Inferior parietal cortex (tissue), 1 donor: ENCODE measurements around the gene PDCD7.
A peak's percentile ranks its signal among the peaks of the same experiment; 100 is the strongest.
"Not testable (repeated sequence)": the region's sequence is repeated elsewhere in the genome, so short reads cannot be mapped to it uniquely, and the experiment has no call there.

Experiments used
- DNase-seq: peaks from one replicate; pipeline ENCODE4 v3.0.0-alpha.2; 2016; ENCODE audit errors: extremely low spot score

PDCD7 gene

DNA sequence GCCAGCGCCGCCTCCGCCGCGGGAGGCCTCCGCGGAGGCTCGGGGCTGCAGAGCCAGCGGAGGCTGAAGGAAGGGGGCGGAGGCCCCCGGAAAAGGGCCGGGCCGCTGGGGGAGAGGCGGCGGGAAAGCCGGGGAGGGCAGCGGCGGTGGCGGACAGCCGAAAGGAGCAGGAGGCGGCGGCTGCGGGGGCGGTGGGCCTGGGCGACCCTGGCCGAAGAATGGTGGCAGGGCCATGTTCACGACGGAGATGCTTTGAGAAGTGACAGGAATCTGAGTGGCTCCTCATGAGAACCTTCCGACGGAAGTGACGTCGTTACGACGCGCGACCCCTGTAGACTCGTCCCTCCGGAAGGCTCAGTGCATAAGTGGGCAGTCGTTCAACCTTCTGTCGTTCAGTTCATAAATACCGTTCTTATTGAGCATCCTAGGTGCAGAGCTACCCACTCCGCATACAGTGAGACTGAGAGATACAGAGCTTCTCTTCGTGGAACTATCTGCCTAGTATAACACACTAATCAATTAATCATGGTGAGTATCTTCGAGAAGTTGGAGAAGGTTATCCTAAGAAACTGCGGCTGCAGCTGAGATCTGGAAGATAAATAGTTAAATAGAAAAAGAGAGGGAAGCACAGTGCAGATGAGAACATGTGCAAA is at the start of gene PDCD7:
TSS of gene PDCD7 (minus strand) at position 261 of the 653 bp plus-strand sequence. CDS start at position 234, 27 bp downstream.
- DNase-seq = peak; percentile 97

DNA sequence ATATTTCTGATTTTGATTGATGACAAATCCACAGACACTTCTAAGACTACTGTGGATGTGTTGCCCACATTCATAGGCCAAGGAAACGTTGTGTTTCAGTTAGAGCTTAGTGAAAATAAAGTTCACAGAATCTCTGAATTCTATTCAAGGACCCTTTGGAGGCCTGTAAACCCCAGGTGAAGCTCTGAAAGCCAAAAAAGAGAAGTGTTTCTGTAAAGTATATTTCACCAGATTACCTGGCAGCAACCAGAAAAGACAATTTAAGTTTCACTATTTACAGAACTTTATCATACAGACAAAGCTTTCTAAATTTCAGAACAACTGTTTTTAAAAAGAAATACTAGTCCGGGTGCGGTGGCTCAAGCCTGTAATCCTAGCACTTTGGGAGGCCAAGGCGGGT is 48.9 kb upstream of the PDCD7 start:
- no peak for DNase-seq

DNA sequence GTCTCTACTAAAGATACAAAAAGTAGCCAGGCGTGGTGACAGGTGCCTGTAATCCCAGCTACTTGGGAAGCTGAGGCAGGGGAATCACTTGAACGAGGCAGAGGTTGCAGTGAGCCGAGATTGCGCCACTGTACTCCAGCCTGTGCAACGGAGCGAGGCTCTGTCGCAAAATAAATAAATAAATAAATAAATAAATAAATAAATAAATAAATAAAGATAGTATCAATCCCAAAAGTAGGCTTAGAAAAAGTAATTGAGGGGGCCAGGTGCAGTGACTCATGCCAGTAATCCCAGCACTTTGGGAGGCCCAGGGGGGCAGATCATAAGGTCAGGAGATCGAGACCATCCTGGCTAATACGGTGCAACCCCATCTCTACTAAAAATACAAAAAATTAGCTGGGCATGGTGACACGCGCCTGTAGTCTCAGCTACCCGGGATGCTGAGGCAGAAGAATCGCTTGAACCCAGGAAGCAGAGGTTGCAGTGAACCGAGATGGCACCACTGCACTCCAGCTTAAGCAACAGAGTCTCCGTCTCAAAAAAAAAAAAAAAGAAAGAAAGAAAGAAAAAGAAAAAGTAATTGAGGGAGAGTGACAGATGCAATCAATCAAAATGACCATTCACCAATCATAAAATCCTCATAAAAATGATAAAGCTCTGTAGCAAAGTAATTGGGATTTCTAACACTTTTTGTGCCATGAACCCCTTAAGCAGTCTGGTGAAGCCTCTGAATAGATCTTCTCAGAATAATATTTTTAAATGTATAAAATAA is 48.2 kb upstream of the PDCD7 start:
- not testable (repeated sequence) for DNase-seq

- DNase-seq = no peak
Observed at GRCh38 chr15:65180167-65180566, 46.6 kb upstream of the PDCD7 start.

- no peak for DNase-seq
Observed at GRCh38 chr15:65177901-65178300, 44.3 kb upstream of the PDCD7 start.

GRCh38 chr15:65176056-65176455 is 42.4 kb upstream of the PDCD7 start:
- DNase-seq = no peak

GRCh38 chr15:65175511-65175910 is 41.9 kb upstream of the PDCD7 start:
- DNase-seq = no peak

GRCh38 chr15:65174509-65174908 is 40.9 kb upstream of the PDCD7 start:
- DNase-seq = no peak

DNA sequence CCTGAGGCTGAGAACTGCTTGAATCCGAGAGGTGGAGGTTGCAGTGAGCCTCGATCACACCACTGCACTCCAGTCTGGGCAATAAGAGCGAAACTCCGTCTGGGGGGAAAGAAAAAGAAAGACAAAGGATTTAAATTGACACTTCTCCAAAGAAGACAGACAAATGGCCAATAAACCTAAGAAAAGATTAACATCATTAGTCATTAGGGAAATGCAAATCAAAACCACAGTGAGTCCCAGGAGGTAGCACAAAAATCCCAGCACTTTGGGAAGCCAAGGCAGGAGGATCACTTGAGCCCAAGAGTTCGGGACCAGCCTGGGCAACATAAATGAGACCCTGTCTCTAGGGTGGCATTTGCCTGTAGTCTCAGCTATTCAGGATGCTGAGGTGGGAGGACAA is 38.9 kb upstream of the PDCD7 start:
- no peak for DNase-seq

DNA sequence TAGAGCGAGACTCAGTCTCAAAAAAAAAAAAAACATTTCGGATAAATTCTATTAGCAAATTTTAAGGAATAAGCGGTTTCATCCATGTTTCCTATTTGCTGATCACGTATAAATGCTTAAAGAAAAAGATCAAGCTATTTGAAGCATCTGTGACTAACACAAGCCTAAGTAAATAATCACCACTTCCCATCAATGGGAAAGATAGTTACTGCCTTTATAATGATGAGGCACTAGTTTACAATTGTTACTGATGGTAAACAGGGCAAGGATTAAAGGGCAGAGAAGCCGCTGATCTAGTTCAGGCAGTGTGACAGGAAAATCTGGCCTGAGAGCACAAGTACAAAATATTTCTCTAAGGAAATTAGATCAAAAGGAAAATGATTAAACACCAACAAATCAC is 37.8 kb upstream of the PDCD7 start:
- DNase-seq = no peak

GRCh38 chr15:65165875-65166274 is 32.3 kb upstream of the PDCD7 start:
- DNase-seq = no peak

DNA sequence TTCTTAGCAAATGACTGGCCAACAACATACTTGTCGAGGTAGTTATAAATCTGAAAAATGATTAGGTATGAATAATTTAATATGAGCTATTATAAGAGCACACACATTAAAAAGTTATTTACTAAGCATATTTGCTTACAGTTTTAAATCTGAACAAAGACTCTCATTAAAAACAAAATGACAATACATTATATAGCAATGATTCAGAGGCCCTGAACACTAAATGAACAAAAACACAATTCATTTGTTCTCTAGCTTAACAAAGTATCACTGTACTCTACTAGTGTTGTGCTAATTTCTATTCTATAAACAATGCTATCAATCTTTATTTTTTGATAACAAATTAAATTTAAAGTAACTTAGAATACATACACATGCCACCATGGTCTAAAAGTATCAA is 30.5 kb upstream of the PDCD7 start:
- no peak for DNase-seq

DNA sequence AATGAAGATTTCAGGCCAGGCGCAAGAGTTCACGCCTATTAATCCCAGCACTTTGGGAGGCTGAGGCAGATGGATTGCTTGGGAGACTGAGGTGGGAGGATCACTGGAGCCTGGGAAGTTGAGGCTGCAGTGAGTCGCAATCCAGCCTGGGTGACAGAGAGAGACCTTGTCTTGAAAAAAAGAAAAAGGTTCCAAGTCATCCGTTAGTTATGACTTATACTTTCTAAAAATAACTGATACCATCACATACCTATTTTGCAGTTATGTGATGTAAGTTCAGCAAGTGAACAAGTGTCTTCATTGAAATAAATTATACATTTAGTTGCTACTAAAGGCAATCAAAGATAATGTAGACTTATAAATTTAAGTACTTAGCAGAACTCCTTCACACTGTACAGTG is 29.4 kb upstream of the PDCD7 start:
- DNase-seq = no peak

- DNase-seq = no peak
Observed at GRCh38 chr15:65156692-65157091, 23.1 kb upstream of the PDCD7 start.

GRCh38 chr15:65154720-65155119 is 21.1 kb upstream of the PDCD7 start:
- no peak for DNase-seq

DNA sequence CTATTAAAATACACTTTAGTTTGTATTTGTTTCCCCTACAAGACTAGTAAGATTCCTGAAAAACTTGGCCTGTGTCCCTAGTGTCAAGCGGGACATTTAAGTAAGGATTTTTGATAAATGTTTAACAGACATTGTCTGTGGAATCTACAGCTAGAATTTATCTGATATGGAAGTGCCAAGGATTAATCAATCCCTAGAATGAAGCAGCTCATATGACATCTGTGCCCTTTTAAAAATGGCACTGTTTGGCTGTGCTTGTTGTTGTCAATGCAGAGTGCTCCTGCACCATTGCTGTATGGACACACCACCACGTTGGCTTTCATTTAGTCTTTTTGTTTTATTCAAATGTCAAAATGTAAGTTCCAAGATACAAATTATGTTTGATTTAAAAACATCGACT is 14.3 kb upstream of the PDCD7 start:
- DNase-seq = no peak

DNA sequence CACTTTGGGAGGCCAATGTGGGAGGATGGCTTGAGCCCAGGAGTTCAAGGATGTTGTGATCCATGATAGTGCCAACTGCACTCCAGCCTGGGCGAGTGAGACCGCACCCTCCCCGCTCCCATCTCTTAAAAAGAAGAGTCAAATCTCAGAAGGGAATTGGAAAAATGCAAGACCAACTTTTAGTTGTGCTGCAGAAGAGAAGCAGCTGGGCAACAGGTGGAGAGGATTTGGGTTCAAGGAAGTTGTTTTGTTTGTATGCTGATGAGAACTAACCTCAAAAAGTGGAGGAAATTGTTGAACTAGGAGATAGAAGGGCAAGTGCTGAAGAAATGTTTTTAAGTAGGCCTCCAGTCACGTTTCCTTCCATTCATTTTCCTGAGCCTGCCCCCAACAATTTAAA is 12.8 kb upstream of the PDCD7 start:
- DNase-seq = no peak

DNA sequence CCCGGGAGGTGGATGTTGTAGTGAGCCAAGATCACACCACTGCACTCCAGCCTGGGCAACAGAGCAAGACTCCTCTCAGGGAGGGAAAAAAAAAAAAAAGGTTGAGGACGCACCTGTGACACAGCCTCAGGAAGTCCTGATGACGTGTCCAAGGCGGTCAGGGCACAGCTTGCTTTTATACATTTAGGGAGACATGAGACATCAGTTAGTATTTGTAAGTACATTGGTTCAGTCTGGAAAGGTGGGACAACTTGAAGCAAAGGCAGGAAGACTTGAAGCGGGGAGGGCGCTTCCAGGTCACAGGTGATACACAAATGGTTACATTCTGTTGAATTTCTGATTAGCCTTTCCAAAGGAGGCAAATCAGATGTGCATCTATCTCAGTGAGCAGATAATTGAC is 5.0 kb upstream of the PDCD7 start:
- DNase-seq = not testable (repeated sequence)

DNA sequence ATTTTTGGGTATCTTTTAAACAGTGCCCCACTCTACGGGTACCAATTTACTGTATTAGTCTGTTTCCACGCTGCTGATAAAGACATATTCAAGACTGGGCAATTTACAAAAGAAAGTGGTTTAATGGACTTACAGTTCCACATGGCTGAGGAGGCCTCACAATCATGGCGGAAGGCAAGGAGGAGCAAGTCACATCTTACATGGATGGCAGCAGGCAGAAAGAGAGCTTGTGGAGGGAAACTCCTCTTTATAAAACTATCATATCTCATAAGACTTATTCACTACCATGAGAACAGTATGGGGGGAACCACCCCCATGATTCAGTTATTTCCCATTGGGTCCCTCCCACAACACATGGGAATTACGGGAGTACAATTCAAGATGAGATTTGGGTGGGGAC is 4.3 kb upstream of the PDCD7 start:
- DNase-seq = not testable (repeated sequence)

DNA sequence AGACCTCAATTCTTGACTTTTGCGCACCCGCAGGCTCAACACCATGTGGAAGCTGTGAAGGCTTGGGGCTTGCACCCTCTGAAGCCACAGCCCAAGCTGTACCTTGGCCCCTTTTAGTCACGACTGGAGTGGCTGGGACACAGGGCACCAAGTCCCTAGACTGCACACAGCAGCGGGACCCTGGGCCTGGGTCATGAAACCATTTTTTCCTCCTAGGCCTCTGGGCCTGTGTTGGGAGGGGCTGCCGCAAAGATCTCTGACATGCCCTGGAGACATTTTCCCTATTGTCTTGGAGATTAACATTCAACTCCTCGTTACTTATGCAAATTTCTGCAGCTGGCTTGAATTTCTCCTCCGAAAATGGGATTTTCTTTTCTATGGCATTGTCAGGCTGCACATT is 3.5 kb upstream of the PDCD7 start:
- DNase-seq = not testable (repeated sequence)

GRCh38 chr15:65134538-65134937 is 930 bp upstream of the PDCD7 start:
- DNase-seq = no peak

GRCh38 chr15:65132878-65133547 is 595 bp downstream of the PDCD7 start:
- DNase-seq = no peak

- DNase-seq = no peak
Observed at GRCh38 chr15:65130941-65131340, 2.7 kb downstream of the PDCD7 start.
